ENCODE results near the gene TCF7L1.
"Not testable (repeated sequence)": the region's sequence is repeated elsewhere in the genome, so short reads cannot be mapped to it uniquely, and the experiment has no call there.

TCF7L1 gene

DNA sequence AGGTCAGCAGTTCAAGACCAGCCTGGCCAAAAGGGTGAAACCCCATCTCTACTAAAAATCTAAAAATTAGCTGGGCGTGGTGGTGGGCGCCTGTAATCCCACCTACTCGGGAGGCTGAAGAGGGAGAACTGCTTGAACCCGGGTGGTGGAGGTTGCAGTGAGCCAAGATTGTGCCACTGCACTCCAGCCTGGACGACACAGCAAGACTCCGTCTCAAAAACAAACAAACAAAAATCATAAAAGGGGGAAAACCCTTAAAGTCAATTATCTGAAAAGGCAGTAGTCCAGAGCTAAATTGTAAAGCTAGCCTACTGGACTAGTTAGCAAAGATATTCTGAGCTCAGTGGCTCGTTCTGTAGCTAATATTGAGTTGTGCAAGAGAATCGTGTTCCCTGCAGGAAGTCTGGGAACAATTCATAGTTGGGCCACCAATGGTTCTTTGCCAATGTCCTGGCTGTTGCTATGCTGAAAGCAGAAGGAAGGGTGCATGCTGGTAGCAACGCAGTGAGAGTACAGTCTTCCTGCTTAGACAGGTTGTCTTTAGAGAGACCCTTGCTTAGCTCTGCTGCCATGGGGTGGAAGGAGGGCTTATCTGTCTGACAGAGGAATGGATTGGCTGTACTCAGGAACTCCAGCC, 190.3 kb downstream of the TCF7L1 start:
- ATAC-seq = no peak
- no peak for DNase-seq
- Mint-ChIP-seq H3K27me3 (no peaks in the 10 kb centered on the region), H3K4me1 (peaks cover 71% of the 10 kb centered on the region), H3K9me3 (no peaks in the 10 kb centered on the region), H3K36me3 (ENCODE audit: low read depth) (peaks cover 87% of the 10 kb centered on the region), H3K27ac (peak overlapping the region; percentile 38), H3K4me3 (peak overlapping the region; percentile 92)

DNA sequence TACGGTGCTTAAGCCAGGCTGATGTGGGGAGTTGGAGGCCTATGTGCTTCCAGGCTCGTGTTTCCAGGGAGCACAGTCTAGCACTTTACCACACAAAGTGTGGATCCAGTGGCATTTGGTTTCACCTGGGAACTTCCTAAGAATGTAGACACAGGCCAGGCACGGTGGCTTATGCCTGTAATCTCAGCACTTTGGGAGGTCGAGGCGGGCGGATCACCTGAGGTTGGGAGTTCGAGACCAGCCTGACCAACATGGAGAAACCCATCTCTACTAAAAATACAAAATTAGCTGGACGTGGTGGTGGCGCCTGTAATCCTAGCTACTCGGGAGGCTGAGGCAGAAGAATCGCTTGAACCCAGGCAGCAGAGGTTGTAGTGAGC, 190.8 kb downstream of the TCF7L1 start:
- H3K27me3 Mint-ChIP-seq, ATAC-seq, H3K9me3 Mint-ChIP-seq, DNase-seq: not testable (repeated sequence)
- H3K4me1 Mint-ChIP-seq = peaks cover 70% of the 10 kb centered on the region
- H3K36me3 Mint-ChIP-seq (ENCODE audit: low read depth) = peaks cover 82% of the 10 kb centered on the region
- H3K4me3 Mint-ChIP-seq = peak overlapping the region; percentile 92
- peak overlapping the region; percentile 38 for H3K27ac Mint-ChIP-seq

DNA sequence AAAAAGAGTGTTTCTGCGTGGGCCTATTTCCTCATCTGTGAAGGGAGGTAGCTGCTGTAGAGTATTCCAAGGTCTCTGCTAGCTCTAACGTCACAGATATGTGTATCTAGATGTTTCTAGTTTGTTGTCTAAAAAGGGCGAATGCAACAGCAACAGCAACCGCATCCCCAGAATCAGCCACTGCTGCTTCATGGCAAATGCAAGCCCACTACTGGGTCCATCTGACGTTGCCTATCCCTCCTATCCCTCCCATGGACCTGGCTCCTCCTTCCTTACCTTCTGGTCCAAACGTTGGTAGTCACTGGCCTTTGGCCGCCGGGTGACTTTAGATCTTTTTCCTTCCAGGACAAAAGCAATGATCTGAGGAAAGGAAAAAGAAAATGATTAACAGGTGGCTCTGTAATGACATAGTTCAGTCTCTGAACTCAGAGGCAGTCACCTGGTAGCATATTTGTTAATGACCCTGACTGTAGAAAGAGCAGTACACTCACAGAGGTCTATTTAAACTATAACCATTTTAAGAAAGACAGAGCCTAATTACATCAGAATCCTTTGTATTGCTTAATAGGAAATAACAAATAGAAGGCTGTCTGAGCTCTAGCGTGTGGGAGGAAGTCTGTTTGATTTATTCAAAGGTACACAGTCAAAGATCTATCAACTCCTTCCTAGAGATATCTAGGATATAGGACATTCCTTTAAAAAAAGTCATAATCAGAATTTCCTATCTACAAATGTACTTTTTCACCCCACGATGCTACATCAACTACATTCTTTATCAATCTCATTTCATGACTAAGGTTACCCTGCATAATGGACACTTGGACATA, 191.7 kb downstream of the TCF7L1 start:
- Mint-ChIP-seq H3K27me3 (no peaks in the 10 kb centered on the region), H3K9me3 (no peaks in the 10 kb centered on the region), H3K4me3 (peak overlapping the region; percentile 92), H3K36me3 (ENCODE audit: low read depth) (peaks cover 76% of the 10 kb centered on the region), H3K4me1 (peaks cover 67% of the 10 kb centered on the region), H3K27ac (peak overlapping the region; percentile 98)
- DNase-seq = no peak
- ATAC-seq = no peak

DNA sequence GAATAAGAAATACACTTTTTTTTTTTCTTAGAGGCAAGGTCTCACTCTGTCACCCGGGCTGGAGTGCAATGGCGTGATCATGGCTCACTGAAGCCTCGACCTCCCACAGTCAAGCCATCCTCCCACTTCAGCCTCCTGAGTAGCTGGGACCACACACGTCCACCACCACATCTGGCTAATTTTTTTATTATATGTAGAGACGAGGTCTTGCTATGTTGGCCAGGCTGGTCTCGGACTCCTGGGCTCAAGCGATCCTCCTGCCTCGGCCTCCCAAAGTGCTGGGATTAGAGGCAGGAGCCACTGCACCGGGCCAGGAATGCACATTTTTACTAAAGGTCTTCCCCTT, 192.2 kb downstream of the TCF7L1 start:
- Mint-ChIP-seq H3K9me3 (no peaks in the 10 kb centered on the region), H3K4me3 (peak overlapping the region; percentile 92), H3K36me3 (ENCODE audit: low read depth) (peaks cover 70% of the 10 kb centered on the region), H3K27me3 (no peaks in the 10 kb centered on the region), H3K4me1 (peaks cover 61% of the 10 kb centered on the region), H3K27ac (peak overlapping the region; percentile 98)
- DNase-seq (no peak), ATAC-seq (no peak)

DNA sequence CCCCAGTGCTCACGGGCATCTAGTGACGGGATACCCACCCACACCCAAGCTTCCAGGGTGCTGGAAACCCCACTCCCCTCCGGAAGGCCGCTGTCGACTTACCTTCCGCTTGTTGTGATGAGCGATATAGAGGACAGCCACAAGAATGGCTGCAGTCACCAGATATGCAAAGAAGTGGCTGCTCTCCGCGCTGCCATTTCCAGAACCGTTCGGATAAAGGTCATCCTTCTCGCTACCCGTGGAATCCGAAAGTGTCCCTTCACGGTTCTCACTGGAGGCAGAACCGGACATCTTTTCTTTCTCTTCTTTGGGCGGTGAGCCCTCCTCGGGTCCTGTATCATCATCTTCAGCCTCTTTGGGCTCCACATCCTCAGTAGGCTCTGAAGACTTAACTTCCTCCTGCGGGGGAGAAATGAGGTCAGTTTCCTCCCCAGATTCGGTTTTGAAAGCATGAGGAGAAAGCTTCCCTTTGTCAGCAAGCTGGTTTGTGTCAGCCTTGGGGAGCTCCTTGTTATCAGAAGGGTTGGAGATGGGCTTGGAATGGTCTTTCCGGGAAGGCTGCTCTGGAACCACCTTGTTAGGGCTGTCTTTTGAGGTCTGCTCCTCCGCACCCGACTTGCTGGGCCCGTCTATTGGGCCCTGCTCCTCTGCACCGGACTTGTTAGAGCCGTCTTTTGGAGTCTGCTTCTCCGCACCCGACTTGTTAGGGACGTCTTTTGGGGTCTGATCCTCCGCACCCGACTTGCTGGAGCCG, 193.4 kb downstream of the TCF7L1 start:
- Mint-ChIP-seq H3K9me3 (no peaks in the 10 kb centered on the region), H3K36me3 (ENCODE audit: low read depth) (peaks cover 58% of the 10 kb centered on the region), H3K27ac (peak overlapping the region; percentile 98), H3K27me3 (no peaks in the 10 kb centered on the region), H3K4me3 (peak overlapping the region; percentile 92), H3K4me1 (peaks cover 53% of the 10 kb centered on the region)
- peak; percentile 48 for DNase-seq
- ATAC-seq = peak; percentile 30

DNA sequence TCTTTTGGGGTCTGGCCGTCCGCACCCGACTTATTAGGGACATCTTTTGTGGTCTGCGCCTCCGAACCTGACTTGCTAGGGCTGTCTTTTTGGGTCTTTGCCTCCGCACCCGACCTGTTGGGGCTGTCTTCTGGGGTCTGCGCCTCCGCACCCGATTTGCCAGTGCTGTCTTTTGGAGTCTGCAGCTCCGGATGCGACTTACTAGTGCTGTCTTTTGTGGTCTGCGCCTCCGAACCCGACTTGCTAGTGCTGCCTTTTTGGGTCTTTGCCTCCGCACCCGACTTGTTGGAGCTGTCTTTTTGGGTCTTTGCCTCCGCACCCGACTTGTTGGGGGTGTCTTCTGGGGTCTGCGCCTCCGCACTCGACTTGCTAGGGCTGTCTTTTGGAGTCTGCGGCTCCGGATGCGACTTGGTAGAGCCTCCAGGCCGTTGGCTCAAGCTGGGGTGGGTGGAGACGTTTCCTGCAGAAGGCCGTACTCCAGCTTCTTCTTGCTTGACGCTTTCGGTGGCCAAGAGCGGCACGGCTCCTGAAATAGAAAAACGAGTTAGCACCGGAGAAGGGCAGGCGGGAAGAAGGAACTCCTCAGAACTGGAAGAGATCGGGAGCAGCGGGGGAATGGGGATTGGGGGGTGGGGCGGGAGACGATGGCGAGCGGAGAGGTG, 194.1 kb downstream of the TCF7L1 start:
- H3K4me3 Mint-ChIP-seq = peak overlapping the region; percentile 92
- ATAC-seq (peak; percentile 22), DNase-seq (peak; percentile 62)
- peaks cover 46% of the 10 kb centered on the region for H3K4me1 Mint-ChIP-seq
- H3K9me3 Mint-ChIP-seq = no peaks in the 10 kb centered on the region
- H3K27me3 Mint-ChIP-seq = no peaks in the 10 kb centered on the region
- peak overlapping the region; percentile 98 for H3K27ac Mint-ChIP-seq
- peaks cover 51% of the 10 kb centered on the region for H3K36me3 Mint-ChIP-seq (ENCODE audit: low read depth)

DNA sequence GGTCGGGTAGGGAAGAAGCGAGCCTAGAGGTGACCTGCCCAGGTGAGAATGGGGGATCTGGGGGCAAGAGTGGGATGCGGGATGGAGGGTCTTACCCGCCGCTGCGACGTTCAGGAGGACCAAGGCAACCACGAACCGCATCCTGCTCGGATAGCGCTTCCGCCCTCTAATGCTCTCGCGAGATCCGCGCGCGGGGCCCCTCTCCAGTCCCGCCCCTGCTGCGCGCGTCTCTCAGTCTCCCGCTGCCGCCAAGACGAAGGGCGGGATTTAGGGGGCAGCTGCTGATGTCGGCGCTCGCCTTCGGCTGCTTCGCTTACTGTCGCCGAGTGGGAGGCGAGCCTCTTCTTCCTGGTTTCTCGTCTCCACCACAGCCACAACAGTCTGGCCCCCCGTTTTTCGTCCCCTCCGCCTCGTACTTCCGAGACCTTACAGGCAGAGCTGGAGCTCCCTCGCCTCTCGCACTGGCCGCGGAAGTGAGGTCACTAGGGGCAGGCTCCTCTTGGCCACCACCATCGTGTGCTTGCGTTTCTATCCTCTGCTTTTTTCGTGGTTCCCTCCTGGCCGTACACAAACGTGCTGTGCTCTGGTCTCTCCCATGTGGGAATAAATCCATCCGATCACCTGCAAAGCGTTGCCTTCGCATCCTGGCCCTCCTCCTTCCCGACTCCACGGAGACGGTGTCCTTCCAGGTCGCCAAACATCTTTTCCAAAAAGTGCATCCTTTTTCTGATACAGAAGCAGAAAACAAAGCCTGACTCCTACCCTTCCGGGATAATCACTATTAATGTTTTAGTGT, 194.8 kb downstream of the TCF7L1 start, which contains the start of gene TGOLN2:
TSS of gene TGOLN2 (minus strand) at position 168 of the 796 bp plus-strand sequence. CDS start at position 141, 27 bp downstream.
- Mint-ChIP-seq H3K9me3 (no peaks in the 10 kb centered on the region), H3K27me3 (no peaks in the 10 kb centered on the region)

DNA sequence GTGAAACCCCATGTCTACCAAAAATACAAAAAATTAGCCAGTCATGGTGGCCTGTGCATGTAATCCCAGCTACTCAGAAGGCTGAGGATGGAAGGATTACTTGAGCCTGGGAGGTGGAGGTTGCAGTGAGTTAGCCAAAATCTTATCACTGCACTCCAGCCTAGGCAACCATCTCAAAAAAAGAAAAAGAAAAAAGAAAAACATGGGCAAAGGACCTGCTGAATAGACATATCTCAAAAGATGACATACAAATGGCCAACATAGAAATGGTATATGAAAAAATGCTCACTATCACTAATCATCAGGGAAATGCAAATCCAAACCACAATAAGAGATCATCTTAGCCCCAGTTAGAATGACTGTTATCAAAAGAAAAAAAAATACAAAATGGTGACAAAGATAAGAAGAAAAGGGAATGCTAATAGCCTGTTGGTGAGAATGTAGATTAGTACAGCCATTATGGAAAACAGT, 196.0 kb downstream of the TCF7L1 start:
- H3K9me3 Mint-ChIP-seq = no peaks in the 10 kb centered on the region
- H3K4me3 Mint-ChIP-seq = no peak overlapping the region
- peaks cover 32% of the 10 kb centered on the region for H3K36me3 Mint-ChIP-seq (ENCODE audit: low read depth)
- ATAC-seq = no peak
- DNase-seq = no peak
- H3K4me1 Mint-ChIP-seq = peaks cover 27% of the 10 kb centered on the region
- H3K27ac Mint-ChIP-seq = peak overlapping the region; percentile 30
- no peaks in the 10 kb centered on the region for H3K27me3 Mint-ChIP-seq

More for the DNA sequence above, 194.8 kb downstream of the TCF7L1 start, which contains the start of gene TGOLN2:
- Mint-ChIP-seq H3K27ac (peak within 1 kb of the TSS; percentile 98), H3K4me1 (peaks cover 39% of the 10 kb centered on the region), H3K36me3 (ENCODE audit: low read depth) (peaks cover 44% of the 10 kb centered on the region), H3K4me3 (peak within 1 kb of the TSS; percentile 92)
- DNase-seq = peak; percentile 95
- ATAC-seq = peak; percentile 93

DNA sequence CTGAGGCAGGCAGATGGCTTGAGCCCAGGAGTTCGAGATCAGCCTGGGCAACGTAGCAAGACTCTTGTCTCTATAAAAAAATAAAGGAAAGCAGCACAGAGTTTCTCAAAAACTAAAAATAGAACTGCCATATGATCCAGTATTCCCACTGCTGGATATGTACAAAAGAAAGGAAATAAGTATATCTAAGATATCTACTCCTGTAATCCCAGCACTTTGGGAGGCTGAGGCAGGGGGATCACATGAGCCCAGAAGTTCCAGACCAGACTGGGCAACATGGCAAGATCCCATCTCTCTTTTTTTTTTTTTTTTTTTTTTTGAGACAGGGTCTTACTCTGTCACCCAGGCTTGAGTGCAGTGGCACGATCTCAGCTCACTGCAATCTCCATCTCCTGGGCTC, 196.5 kb downstream of the TCF7L1 start:
- H3K27ac Mint-ChIP-seq = peak overlapping the region; percentile 30
- H3K36me3 Mint-ChIP-seq (ENCODE audit: low read depth) = peaks cover 27% of the 10 kb centered on the region
- peaks cover 22% of the 10 kb centered on the region for H3K4me1 Mint-ChIP-seq
- not testable (repeated sequence) for H3K27me3 Mint-ChIP-seq, DNase-seq, H3K9me3 Mint-ChIP-seq, H3K4me3 Mint-ChIP-seq, ATAC-seq

DNA sequence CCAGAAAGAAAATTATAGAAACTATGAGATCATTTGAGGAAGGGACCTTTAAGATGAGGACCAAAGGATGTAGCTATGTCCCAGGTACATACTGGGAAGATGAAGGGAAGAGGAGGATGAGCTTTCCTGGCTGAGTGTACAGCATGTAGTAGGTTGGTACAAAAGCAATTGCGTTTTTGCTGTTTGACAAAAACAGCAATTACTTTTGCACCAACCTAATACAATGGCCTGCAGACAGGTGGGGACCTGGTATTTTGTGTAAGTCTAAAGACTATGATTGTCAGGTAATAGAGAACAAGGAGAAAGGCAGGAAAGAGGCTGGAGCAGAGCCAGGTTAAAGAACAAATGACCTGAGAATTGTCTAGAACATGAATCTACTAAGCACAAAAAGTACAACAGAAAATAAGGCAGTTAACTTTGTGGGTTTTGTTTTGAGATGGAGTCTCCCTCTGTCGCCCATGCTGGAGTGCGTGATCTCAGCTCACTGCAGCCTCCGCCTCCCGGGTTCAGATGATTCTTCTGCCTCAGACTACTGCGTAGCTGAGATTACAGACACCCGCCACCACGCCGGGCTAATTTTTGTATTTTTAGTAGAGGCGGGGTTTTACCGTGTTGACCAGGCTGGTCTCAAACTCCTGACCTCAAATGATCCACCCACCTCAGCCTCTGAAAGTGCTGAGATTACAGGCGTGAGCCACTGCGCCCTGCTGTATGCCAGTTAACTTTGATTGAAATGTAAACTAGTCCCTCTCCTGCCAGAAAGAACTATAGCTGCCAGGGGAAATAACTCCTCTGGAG, 197.8 kb downstream of the TCF7L1 start:
- DNase-seq (no peak), ATAC-seq (no peak)
- Mint-ChIP-seq H3K27ac (no peak overlapping the region), H3K36me3 (ENCODE audit: low read depth) (peaks cover 14% of the 10 kb centered on the region), H3K4me1 (peaks cover 13% of the 10 kb centered on the region), H3K4me3 (no peak overlapping the region), H3K27me3 (no peaks in the 10 kb centered on the region), H3K9me3 (no peaks in the 10 kb centered on the region)

DNA sequence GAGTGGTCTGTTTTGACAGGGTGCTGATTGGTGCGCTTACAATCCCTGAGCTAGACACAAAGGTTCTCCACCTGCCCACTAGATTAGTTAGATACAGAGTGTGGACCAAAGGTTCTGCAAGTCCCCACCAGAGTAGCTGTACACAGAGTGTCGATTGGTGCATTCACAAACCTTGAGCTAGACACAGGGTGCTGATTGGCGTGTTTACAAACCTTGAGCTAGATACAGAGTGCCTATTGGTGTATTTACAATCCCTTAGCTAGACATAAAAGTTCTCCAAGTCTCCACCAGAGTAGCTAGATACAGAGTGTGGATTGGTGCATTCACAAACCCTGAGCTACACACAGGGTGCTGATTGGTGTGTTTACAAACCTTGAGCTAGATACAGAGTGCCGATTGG, 200.7 kb downstream of the TCF7L1 start:
- H3K9me3 Mint-ChIP-seq; DNase-seq; H3K36me3 Mint-ChIP-seq (ENCODE audit: low read depth); H3K27ac Mint-ChIP-seq; H3K4me3 Mint-ChIP-seq; H3K27me3 Mint-ChIP-seq; ATAC-seq: not testable (repeated sequence)
- peaks cover 11% of the 10 kb centered on the region for H3K4me1 Mint-ChIP-seq

DNA sequence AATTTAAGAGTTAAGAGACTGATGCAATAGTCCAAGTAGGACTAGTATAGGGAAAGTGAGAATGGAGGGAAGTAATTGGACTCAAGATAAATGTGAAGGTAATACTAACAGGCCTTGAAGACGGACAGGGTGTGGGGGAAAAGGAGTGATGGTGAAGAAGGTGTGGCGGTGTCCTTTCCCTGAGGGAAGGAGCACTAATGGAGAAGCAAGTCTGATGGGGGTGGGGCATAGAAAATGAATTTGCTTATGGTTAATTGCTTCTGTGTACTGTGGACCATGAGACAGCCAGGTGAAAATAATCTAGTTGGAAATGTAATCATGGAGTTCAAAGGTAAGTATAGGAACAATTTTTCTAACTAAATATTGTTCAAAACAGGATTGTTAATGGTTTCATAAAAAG, 201.7 kb downstream of the TCF7L1 start:
- Mint-ChIP-seq H3K27me3 (no peaks in the 10 kb centered on the region), H3K36me3 (ENCODE audit: low read depth) (no peaks in the 10 kb centered on the region), H3K4me1 (peaks cover 4% of the 10 kb centered on the region), H3K27ac (no peak overlapping the region), H3K9me3 (no peaks in the 10 kb centered on the region), H3K4me3 (no peak overlapping the region)
- DNase-seq = no peak
- ATAC-seq = no peak
